CD8-positive, alpha-beta memory T cell (primary cell): ENCODE data around the gene SMARCD3. TPM values are rescaled to one million over a fixed set of nuclear protein-coding genes. Genes with fewer than 3 reads are reported as not detected.

Experiments used
- CTCF ChIA-PET: fragments of 350-600 bp; sonication (Branson Sonifier 250); formaldehyde crosslinking; loops from one replicate; lab custom pipeline; 2021; ENCODE audit warnings: antibody characterized with exemption; lab: Charles Lee
- POLR2A ChIA-PET: fragments of 350-600 bp; sonication (Branson Sonifier 250); formaldehyde crosslinking; loops from one replicate; lab custom pipeline; 2021; ENCODE audit warnings: antibody characterized with exemption; lab: Charles Lee
- DNase-seq, 5 donors: peaks; one replicate each; pipeline versions ENCODE4 v3.0.0 to v3.0.0-alpha.2; 2020 to 2022; ENCODE audit warnings: mixed read lengths in 1 of 5
- H3K27ac ChIP-seq: one replicate; pipeline ENCODE4 v1.7.0; 2013; ENCODE audit warnings: low read depth, mild to moderate bottlenecking, low read length, moderate library complexity
- H3K27me3 ChIP-seq: 2 replicates; pipeline ENCODE4 v1.7.0; 2013; ENCODE audit warnings: low read length, mild to moderate bottlenecking; ENCODE audit not compliant: insufficient read depth, poor library complexity, severe bottlenecking
- H3K36me3 ChIP-seq: 2 replicates; pipeline ENCODE4 v1.7.0; 2013; ENCODE audit warnings: mild to moderate bottlenecking, low read length, moderate library complexity; ENCODE audit not compliant: insufficient read depth
- H3K4me1 ChIP-seq: 2 replicates; pipeline ENCODE4 v1.7.0; 2013; ENCODE audit warnings: mild to moderate bottlenecking, low read length, moderate library complexity; ENCODE audit not compliant: insufficient read depth
- H3K4me3 ChIP-seq: 2 replicates; pipeline ENCODE4 v1.7.0; 2013; ENCODE audit warnings: mild to moderate bottlenecking, low read length
- H3K9me3 ChIP-seq: 2 replicates; pipeline ENCODE4 v1.7.0; 2013; ENCODE audit warnings: mild to moderate bottlenecking, low read length
- H3K27ac Mint-ChIP-seq, 8 donors: one replicate each; pipeline ENCODE4 v1.8.0; 2020 to 2021; ENCODE audit warnings: mixed read lengths in 8 of 8, mild to moderate bottlenecking in 6 of 8, inconsistent platforms in 3 of 8, moderate library complexity in 3 of 8
- H3K27me3 Mint-ChIP-seq, 2 donors: one replicate each; pipeline ENCODE4 v1.8.0; 2020 to 2021; ENCODE audit warnings: mixed read lengths in 2 of 2, mild to moderate bottlenecking in 1 of 2, moderate library complexity in 1 of 2
- H3K36me3 Mint-ChIP-seq, 3 donors: one replicate each; pipeline ENCODE4 v1.8.0; 2020 to 2021; ENCODE audit warnings: mixed read lengths in 3 of 3, inconsistent platforms in 1 of 3, mild to moderate bottlenecking in 1 of 3
- H3K4me1 Mint-ChIP-seq, 3 donors: one replicate each; pipeline ENCODE4 v1.8.0; 2020 to 2021; ENCODE audit warnings: mixed read lengths in 3 of 3, inconsistent platforms in 1 of 3, mild to moderate bottlenecking in 1 of 3
- H3K4me3 Mint-ChIP-seq, 7 donors: one replicate each; pipeline ENCODE4 v1.8.0; 2020 to 2021; ENCODE audit warnings: mixed read lengths in 7 of 7, mild to moderate bottlenecking in 6 of 7, moderate library complexity in 4 of 7, inconsistent platforms in 2 of 7
- H3K9me3 Mint-ChIP-seq, 5 donors: one replicate each; pipeline ENCODE4 v1.8.0; 2020 to 2022; ENCODE audit warnings: mixed read lengths in 5 of 5, mild to moderate bottlenecking in 3 of 5, moderate library complexity in 2 of 5, inconsistent platforms in 1 of 5
- polyA plus RNA-seq: library from polyadenylated mRNA; unstranded; fragments of 300-500 nt; fragmentation: Illumina TruSeq; gene quantifications from one replicate; pipeline ENCODE4 v1.2.3, GENCODE V29; 2021
- total RNA-seq, 2 experiments: library from RNA; stranded (reverse); gene quantifications; one replicate each; pipeline ENCODE4 v1.2.3, GENCODE V29; 2021

Gene SMARCD3
- total and polyA plus RNA-seq, 3 experiments from 2014 or later, result 1.8 to 5.7 (median 2.1) TPM

DNA sequence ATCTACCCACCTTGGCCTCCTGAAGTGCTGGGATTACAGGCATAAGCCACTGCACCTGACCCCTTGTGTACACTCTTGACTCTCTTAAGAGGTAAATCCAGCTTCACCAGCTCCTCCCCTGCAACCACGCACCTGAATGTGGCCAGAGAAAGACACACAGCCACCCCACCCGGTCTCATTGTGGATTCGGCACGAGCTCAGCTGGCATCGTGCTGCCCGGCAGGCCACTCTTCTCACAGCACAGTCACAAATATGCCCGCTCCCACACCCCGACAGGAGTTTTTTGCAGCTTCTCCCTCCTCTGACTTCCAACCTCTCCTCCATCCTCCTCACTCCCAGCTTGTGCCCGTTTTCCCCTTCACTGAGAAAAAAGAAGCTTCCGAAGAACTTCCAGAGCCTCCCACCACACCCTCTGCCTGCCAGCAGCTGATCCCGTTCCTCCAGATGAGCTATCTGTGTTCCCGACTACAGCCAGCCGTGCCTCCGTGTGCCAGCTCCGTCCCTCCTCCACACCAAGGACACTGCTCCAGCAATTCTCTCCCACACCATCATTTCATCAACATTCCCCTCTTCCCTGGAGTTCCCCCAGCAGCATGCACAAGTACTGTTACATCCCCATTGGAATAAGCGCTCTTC, 8.0 kb upstream of the SMARCD3 start:
- Histone ChIP-seq H3K4me1 (no peaks in the 10 kb centered on the region), H3K27me3 (peaks cover 4% of the 10 kb centered on the region), H3K27ac (no peak overlapping the region), H3K36me3 (no peaks in the 10 kb centered on the region), H3K4me3 (no peak overlapping the region), H3K9me3 (no peaks in the 10 kb centered on the region)
- POLR2A ChIA-PET, result interaction anchor here (0.7 kb wide), 1 partner anchor 205 kb away, joined by 3 read pairs; no protein-coding TSS in a partner anchor
- peaks cover 33 to 41% of the 10 kb centered on the region in 2 donors for H3K27me3 Mint-ChIP-seq
- H3K36me3 Mint-ChIP-seq, result peaks cover 0 to 8% (median 0%) of the 10 kb centered on the region in 3 donors
- CTCF ChIA-PET, result interaction anchor here (0.9 to 1.3 kb wide), 3 partner anchors 12 to 146 kb away, joined by 3 read pairs; no protein-coding TSS in a partner anchor
- H3K4me3 Mint-ChIP-seq, result peak overlapping the region in 1 of 7 donors; percentile 54
- H3K27ac Mint-ChIP-seq, result no peak overlapping the region
- no peaks in the 10 kb centered on the region for H3K9me3 Mint-ChIP-seq
- no peak for DNase-seq
- H3K4me1 Mint-ChIP-seq, result peaks cover 3 to 10% (median 9%) of the 10 kb centered on the region in 3 donors

DNA sequence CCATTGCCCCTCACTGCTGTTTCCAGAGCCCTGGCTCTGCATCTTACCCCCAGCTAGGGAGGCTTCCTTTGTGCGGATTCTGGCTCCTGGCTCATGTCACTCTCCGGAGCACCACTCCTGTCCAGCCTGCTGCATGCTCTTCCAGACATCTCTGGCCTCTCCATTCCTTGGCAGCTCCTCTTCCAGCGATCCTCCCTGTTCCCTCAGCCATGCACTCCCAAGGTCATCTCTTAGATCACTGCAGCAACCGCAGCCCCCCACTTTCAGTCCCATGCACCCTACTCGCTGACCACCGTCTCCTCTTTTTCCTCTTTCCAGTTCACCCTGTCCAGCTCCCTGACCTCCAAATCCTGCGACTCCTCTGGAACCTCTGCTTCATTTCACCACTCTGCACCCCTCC, 6.9 kb upstream of the SMARCD3 start:
- no peaks in the 10 kb centered on the region for H3K36me3 ChIP-seq
- DNase-seq, result peak in 1 of 5 donors; percentile 3
- ChIA-PET POLR2A (no interaction called here), CTCF (interaction anchor here (1.1 to 1.3 kb wide), 2 partner anchors 8 to 145 kb away, joined by 3 to 5 read pairs; no protein-coding TSS in a partner anchor)
- H3K27me3 ChIP-seq, result peaks cover 6% of the 10 kb centered on the region
- Mint-ChIP-seq H3K4me3 (peak overlapping the region in 1 of 7 donors; percentile 23), H3K27me3 (peaks cover 34 to 46% of the 10 kb centered on the region in 2 donors), H3K4me1 (peaks cover 12 to 20% (median 16%) of the 10 kb centered on the region in 3 donors), H3K27ac (no peak overlapping the region), H3K9me3 (no peaks in the 10 kb centered on the region), H3K36me3 (peaks cover 0 to 8% (median 0%) of the 10 kb centered on the region in 3 donors)
- H3K4me3 ChIP-seq, result no peak overlapping the region
- no peaks in the 10 kb centered on the region for H3K9me3 ChIP-seq
- H3K27ac ChIP-seq, result no peak overlapping the region
- H3K4me1 ChIP-seq, result peaks cover 8% of the 10 kb centered on the region

DNA sequence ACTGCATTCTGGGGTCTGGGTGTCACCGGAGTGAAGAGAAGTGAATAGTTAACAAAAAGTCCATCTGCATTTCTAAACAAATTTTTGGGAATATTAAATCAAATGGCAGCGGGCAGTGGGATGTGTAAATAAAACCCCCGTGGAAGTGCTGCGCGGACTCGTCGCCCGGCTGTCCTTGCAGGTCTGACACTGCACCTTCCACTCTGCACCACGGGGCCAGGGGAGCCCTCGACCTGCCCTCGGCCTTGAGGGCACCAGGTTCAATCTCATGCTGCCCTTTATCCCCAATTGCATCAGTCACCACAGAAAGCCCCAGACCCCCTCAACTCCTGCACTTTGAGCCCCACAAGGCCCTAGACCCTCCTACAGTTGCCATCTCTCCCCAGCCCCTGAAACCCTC, 6.4 kb upstream of the SMARCD3 start:
- POLR2A ChIA-PET, result no interaction called here
- H3K4me1 Mint-ChIP-seq, result peaks cover 15 to 24% (median 16%) of the 10 kb centered on the region in 3 donors
- Histone ChIP-seq H3K4me1 (peaks cover 8% of the 10 kb centered on the region), H3K9me3 (no peaks in the 10 kb centered on the region), H3K36me3 (no peaks in the 10 kb centered on the region), H3K4me3 (no peak overlapping the region), H3K27me3 (peaks cover 6% of the 10 kb centered on the region), H3K27ac (no peak overlapping the region)
- no peak overlapping the region for H3K27ac Mint-ChIP-seq
- peaks cover 32 to 49% of the 10 kb centered on the region in 2 donors for H3K27me3 Mint-ChIP-seq
- H3K36me3 Mint-ChIP-seq, result peaks cover 0 to 8% (median 0%) of the 10 kb centered on the region in 3 donors
- H3K4me3 Mint-ChIP-seq, result no peak overlapping the region
- CTCF ChIA-PET, result no interaction called here
- no peaks in the 10 kb centered on the region for H3K9me3 Mint-ChIP-seq
- peak in 1 of 5 donors; percentile 29 for DNase-seq

DNA sequence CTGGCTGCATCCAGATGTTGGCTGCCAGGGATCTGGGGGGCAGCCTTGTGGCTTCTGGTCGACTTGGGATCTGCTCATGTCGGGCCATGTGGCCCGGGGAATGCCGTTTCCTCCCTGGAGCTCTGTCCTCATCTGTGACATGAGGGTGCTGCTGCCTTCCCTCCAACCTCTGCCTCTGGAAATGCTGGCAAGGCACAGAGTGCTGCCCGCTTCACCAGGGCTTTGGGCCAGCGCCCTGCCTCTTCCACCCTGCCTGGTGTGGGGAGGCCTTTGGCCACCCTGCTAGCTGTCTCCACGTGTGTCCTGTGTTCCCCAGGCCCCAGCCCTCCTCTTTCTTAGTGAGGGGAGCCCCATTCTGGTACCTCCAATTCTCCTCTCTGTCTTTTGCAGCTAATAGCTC, 5.8 kb upstream of the SMARCD3 start:
- Histone ChIP-seq H3K27ac (no peak overlapping the region), H3K4me1 (peaks cover 8% of the 10 kb centered on the region), H3K27me3 (peaks cover 6% of the 10 kb centered on the region), H3K4me3 (no peak overlapping the region), H3K9me3 (no peaks in the 10 kb centered on the region), H3K36me3 (no peaks in the 10 kb centered on the region)
- peak overlapping the region in 2 of 7 donors; percentile 63 for H3K4me3 Mint-ChIP-seq
- DNase-seq, result peak in 1 of 5 donors; percentile 36
- peaks cover 33 to 49% of the 10 kb centered on the region in 2 donors for H3K27me3 Mint-ChIP-seq
- H3K36me3 Mint-ChIP-seq, result peaks cover 0 to 8% (median 0%) of the 10 kb centered on the region in 3 donors
- H3K9me3 Mint-ChIP-seq, result no peaks in the 10 kb centered on the region
- POLR2A ChIA-PET, result no interaction called here
- CTCF ChIA-PET, result no interaction called here
- H3K4me1 Mint-ChIP-seq, result peaks cover 16 to 26% (median 18%) of the 10 kb centered on the region in 3 donors
- H3K27ac Mint-ChIP-seq, result peak overlapping the region in 1 of 8 donors; percentile 5

DNA sequence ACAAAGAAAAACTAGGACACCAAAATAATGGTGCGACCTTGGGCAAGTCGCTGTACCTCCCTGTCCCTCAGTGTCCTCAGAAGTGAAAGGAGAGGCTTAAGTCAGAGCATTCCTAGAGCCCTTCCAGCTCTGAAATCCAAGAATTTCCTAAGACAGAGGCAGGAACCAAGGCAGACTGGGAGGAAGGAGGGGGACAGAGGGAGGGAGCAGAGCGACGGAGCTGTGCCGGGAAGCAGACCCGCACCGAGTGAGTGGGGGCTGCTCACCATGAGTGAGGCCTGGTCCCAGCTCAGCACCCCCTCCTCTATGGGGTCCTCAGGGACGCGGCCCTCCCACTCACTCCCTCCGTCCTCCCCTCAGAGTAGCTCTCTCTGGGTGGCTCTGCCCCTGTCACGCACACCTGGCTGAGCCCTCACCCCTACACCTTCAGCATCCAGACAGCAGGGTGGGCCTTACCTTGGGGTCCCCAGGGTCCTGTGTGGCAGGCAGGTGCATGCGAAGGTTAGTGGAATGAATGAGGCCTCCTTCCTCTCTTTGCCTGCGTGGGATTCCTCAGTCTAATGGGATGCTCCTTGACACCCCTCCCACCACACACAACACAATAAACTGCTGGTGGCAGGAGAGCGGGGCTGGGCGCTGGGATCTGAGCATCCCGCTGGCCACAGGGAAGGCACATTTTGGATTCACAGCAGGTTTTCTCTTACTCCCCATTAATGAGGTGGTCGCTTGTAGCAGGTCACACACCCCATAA, 4.6 kb upstream of the SMARCD3 start:
- Histone ChIP-seq H3K4me1 (peaks cover 8% of the 10 kb centered on the region), H3K9me3 (no peaks in the 10 kb centered on the region), H3K27ac (no peak overlapping the region), H3K36me3 (no peaks in the 10 kb centered on the region), H3K4me3 (no peak overlapping the region), H3K27me3 (peaks cover 6% of the 10 kb centered on the region)
- POLR2A ChIA-PET, result no interaction called here
- Mint-ChIP-seq H3K4me3 (peak overlapping the region; percentile 42 to 77 (median 65)), H3K36me3 (peaks cover 0 to 4% (median 0%) of the 10 kb centered on the region in 3 donors), H3K27me3 (peaks cover 30 to 43% of the 10 kb centered on the region in 2 donors), H3K4me1 (peaks cover 20 to 34% (median 24%) of the 10 kb centered on the region in 3 donors), H3K27ac (no peak overlapping the region), H3K9me3 (no peaks in the 10 kb centered on the region)
- DNase-seq, result peak in 1 of 5 donors; percentile 2
- CTCF ChIA-PET, result no interaction called here

DNA sequence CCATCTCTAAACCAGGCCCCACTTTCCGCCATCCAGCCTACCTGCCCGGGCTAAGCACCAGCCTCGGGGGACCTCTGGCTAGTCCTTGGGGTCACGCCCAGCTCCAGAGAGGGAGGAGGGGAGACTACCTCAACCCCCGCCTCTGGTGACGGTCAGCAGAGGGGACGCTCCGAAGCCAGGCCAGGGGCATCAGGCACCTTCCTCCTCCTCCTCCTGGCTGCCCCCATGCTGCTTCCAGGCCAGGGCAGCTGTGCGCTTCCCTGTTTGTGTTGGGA, 4.0 kb upstream of the SMARCD3 start:
- no peak overlapping the region for H3K4me3 ChIP-seq
- peaks cover 12% of the 10 kb centered on the region for H3K4me1 ChIP-seq
- peaks cover 10% of the 10 kb centered on the region for H3K27me3 ChIP-seq
- H3K9me3 ChIP-seq, result no peaks in the 10 kb centered on the region
- ChIA-PET CTCF (no interaction called here), POLR2A (no interaction called here)
- peaks cover 31 to 37% of the 10 kb centered on the region in 2 donors for H3K27me3 Mint-ChIP-seq
- peak overlapping the region in 1 of 8 donors; percentile 81 for H3K27ac Mint-ChIP-seq
- no peak overlapping the region for H3K27ac ChIP-seq
- H3K4me3 Mint-ChIP-seq, result peak overlapping the region; percentile 63 to 82 (median 72)
- H3K4me1 Mint-ChIP-seq, result peaks cover 24 to 40% (median 25%) of the 10 kb centered on the region in 3 donors
- H3K36me3 ChIP-seq, result no peaks in the 10 kb centered on the region
- DNase-seq, result no peak
- no peaks in the 10 kb centered on the region for H3K36me3 Mint-ChIP-seq
- no peaks in the 10 kb centered on the region for H3K9me3 Mint-ChIP-seq

DNA sequence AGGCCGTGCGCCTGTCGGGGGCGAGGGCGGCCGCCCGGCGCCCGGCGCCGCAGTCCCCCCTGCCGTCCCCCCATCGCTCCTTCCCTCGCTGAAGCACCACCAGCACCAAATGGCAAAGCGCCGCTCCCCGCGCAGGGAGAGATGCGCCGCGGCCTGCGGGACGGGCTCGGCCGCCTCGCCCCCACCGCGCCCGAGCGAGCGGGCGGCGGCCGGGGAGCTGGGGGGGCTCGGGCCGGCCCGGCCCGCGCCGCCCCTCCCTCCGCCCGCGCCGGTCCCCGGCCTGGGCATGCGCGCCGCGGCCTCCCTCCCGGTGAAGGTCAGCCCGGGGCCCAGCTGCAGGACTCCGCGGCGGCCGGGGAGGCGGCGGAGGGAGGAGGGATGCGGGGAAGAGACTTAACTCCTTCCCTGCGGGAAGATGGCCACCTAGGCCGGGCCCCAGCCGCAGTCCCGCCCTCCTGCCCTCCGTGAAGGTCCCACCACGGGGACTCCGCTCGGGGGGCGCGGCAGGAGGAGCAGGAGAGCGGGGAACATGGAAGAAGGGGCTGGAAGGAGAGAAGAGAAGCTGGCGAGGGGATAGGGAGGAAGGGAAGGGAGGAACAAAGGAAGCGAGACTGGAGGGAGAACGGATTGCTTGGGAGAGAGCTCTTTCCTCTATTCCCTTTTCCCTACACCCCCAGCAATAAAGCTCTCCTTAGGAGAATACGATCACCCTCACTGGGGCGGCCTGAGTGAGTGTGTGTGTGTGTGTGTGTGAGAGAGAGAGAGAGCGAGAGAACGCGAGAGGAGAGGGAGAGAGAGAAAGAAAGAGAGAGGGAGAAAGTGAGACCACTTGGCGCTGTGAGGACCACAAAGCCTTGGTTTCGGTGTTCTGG, 3.4 kb upstream of the SMARCD3 start:
- Histone ChIP-seq H3K27ac (no peak overlapping the region), H3K9me3 (no peaks in the 10 kb centered on the region), H3K36me3 (no peaks in the 10 kb centered on the region), H3K4me1 (peaks cover 16% of the 10 kb centered on the region), H3K27me3 (peaks cover 15% of the 10 kb centered on the region), H3K4me3 (no peak overlapping the region)
- H3K27me3 Mint-ChIP-seq, result peaks cover 35 to 37% of the 10 kb centered on the region in 2 donors
- no peaks in the 10 kb centered on the region for H3K36me3 Mint-ChIP-seq
- DNase-seq, result peak in 1 of 5 donors; percentile 15
- peak overlapping the region; percentile 63 to 82 (median 72) for H3K4me3 Mint-ChIP-seq
- peaks cover 24 to 44% (median 26%) of the 10 kb centered on the region in 3 donors for H3K4me1 Mint-ChIP-seq
- H3K27ac Mint-ChIP-seq, result peak overlapping the region in 4 of 8 donors; percentile 48 to 81 (median 60)
- CTCF ChIA-PET, result interaction anchor here (0.9 kb wide), 1 partner anchor 52 kb away, joined by 3 read pairs; no protein-coding TSS in a partner anchor
- POLR2A ChIA-PET, result no interaction called here
- H3K9me3 Mint-ChIP-seq, result no peaks in the 10 kb centered on the region
